Measurements from ENCODE around the gene KRTAP4-7. TPM values are rescaled to one million over a fixed set of nuclear protein-coding genes. Genes with fewer than 3 reads are reported as not detected.
"Not testable (repeated sequence)": the region's sequence is repeated elsewhere in the genome, so short reads cannot be mapped to it uniquely, and the experiment has no call there.

Gene KRTAP4-7
- not detected for total RNA-seq
- long read RNA-seq, donor 1 = 0 reads
- long read RNA-seq, donor 2 = 0 reads

DNA sequence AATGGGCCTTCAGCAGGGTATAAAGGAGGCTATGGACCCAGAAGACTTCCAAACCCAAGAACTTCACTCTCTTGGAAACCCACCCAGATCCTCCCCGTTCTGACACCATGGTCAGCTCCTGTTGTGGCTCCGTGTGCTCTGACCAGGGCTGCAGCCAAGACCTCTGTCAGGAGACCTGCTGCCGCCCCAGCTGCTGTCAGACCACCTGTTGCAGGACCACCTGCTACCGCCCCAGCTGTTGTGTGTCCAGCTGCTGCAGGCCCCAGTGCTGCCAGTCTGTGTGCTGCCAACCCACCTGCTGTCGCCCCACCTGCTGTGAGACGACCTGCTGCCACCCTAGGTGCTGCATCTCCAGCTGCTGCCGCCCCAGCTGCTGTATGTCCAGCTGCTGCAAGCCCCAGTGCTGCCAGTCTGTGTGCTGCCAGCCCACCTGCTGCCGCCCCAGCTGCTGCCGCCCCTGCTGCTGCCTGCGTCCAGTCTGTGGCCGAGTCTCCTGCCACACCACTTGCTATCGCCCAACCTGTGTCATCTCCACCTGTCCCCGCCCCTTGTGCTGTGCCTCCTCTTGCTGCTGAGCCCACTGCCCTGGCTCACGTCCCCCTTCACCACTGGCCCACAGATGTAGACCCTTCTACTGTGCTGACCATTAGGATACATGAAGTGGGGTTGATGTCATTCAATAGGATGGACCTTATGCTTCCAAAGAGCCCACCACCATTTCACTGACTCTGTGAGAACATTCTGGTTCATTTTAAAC lies at the start of gene KRTAP4-7:
Gene KRTAP4-7, plus strand, starts transcription at position 51 of the 757 bp plus-strand sequence. Its CDS starts 57 bp downstream, at position 108.
- DNase-seq; H3K9me3 ChIP-seq; H3K36me3 ChIP-seq (ENCODE audit: low read depth); intact Hi-C loops (cut with DNase I, micrococcal nuclease); H3K4me3 ChIP-seq; H3K4me1 ChIP-seq (ENCODE audit: low read depth); ATAC-seq: not testable (repeated sequence)

DNA sequence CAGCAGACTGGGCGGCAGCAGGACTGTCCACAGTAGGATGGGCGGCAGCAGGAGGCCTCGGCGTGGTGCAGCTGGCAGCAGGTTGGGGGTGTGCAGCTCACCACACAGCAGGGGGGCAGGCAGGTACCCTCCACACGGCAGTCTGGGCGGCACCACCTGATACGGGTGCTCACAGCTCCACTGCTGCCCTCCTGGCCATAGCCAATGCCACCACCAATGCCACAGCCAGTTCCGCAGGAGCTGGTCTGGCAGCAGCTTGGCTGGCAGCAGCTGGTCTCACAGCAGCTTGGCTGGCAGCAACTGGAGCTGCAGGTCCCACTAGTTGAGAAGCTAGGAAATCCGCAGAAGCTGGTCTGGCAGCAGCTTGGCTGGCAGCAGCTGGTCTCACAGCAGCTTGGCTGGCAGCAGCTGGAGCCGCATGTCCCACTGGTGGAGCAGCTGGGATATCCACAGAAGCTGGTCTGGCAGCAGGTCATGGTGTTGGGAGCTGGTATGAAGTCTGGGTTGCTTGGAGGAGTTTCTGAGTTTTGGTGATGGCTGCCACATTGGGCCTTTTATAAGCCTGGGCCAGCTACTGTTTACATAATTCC lies 49.5 kb upstream of the KRTAP4-7 start, which contains the start of gene KRTAP1-3:
Gene KRTAP1-3, minus strand, starts transcription at position 529 of the 590 bp plus-strand sequence. Its CDS starts 53 bp downstream, at position 476.
- intact Hi-C loops (cut with DNase I, micrococcal nuclease); H3K36me3 ChIP-seq (ENCODE audit: low read depth); H3K4me3 ChIP-seq; H3K4me1 ChIP-seq (ENCODE audit: low read depth); H3K9me3 ChIP-seq; ATAC-seq; DNase-seq: not testable (repeated sequence)

DNA sequence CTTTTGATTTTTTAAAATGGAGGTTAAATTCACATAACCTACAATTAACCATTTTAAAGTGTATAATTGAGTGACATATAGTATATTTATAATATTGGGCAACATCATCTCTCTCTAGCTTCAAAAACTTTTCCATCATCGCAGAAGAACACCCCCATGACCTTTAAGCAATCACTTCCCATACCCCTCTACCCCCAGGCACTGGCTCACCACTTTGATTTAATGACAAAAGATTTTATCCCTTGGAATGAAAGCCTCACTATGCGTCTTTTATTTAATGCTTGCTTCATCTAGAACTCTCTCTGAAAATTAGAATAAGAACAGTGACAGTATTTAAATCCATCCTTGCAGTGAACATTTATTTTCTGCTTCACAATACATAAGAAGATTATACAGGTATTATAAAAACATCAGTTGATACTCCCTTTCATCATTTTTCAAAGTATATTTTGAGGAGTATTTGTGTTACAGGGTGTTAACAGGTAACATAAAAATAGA lies 46.0 kb upstream of the KRTAP4-7 start:
- Histone ChIP-seq H3K9me3 (no peaks in the 10 kb centered on the region), H3K4me3 (no peak overlapping the region), H3K4me1 (ENCODE audit: low read depth) (no peaks in the 10 kb centered on the region), H3K36me3 (ENCODE audit: low read depth) (no peaks in the 10 kb centered on the region)
- DNase-seq = no peak
- ATAC-seq = no peak
- intact Hi-C loops (cut with DNase I, micrococcal nuclease) = no loop called here
- TF ChIP-seq, protein P1, sequence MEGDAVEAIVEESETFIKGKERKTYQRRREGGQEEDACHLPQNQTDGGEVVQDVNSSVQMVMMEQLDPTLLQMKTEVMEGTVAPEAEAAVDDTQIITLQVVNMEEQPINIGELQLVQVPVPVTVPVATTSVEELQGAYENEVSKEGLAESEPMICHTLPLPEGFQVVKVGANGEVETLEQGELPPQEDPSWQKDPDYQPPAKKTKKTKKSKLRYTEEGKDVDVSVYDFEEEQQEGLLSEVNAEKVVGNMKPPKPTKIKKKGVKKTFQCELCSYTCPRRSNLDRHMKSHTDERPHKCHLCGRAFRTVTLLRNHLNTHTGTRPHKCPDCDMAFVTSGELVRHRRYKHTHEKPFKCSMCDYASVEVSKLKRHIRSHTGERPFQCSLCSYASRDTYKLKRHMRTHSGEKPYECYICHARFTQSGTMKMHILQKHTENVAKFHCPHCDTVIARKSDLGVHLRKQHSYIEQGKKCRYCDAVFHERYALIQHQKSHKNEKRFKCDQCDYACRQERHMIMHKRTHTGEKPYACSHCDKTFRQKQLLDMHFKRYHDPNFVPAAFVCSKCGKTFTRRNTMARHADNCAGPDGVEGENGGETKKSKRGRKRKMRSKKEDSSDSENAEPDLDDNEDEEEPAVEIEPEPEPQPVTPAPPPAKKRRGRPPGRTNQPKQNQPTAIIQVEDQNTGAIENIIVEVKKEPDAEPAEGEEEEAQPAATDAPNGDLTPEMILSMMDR (IDR thresholded peaks at IDR 0.05) = no peak

DNA sequence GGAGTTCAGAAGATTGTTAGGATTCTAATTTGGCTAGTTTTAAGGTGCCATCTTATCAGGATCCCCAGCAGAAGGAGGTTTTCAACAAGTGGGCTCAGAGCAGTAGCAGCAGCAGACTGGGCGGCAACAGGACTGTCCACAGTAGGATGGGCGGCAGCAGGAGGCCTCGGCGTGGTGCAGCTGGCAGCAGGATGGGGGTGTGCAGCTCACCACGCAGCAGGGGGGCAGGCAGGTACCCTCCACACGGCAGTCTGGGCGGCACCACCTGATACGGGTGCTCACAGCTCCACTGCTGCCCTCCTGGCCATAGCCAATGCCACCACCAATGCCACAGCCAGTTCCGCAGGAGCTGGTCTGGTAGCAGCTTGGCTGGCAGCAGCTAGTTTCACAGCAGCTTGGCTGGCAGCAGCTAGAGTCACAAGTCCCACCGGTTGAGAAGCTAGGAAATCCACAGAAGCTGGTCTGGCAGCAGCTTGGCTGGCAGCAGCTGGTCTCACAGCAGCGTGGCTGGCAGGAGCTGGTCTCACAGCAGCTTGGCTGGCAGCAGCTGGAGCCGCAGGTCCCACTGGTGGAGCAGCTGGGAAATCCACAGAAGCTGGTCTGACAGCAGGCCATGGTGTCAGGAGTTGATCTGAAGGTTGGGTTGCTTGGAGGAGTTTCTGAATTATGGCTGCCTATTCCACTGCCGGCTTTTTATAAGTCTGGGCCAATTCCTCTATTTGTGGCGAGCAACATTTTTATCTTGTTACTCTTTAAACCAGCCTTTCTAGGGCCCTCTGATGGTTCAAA lies 43.0 kb upstream of the KRTAP4-7 start, which contains the start of gene KRTAP1-1:
Gene KRTAP1-1, minus strand, starts transcription at position 668 of the 789 bp plus-strand sequence. Its CDS starts 53 bp downstream, at position 615.
- H3K4me3 ChIP-seq; ATAC-seq; DNase-seq; H3K4me1 ChIP-seq (ENCODE audit: low read depth); H3K36me3 ChIP-seq (ENCODE audit: low read depth); H3K9me3 ChIP-seq; intact Hi-C loops (cut with DNase I, micrococcal nuclease): not testable (repeated sequence)

DNA sequence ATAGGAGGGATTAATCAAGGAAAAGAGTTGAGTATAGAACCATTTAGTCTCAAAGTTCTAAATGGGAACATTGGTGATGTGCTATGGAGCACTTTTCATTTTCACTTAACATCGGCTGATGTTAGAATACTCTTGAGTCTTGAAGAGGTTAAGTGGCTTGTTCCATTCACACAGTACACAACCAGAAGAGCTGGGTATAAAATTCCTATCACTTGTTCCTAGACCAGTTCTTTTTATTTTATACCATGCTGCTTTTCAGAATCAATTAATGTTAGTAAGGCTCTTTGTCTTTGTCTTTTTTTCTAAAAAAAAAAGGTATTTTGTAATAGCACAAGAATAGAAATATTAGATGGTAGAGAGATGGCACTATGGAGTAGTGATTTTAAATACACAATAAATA lies 41.0 kb upstream of the KRTAP4-7 start:
- TF ChIP-seq, protein P1 (IDR thresholded peaks at IDR 0.05) = no peak
- no peaks in the 10 kb centered on the region for H3K4me1 ChIP-seq (ENCODE audit: low read depth)
- intact Hi-C loops (cut with DNase I, micrococcal nuclease) = no loop called here
- no peaks in the 10 kb centered on the region for H3K9me3 ChIP-seq
- H3K36me3 ChIP-seq (ENCODE audit: low read depth) = no peaks in the 10 kb centered on the region
- H3K4me3 ChIP-seq = no peak overlapping the region
- ATAC-seq = no peak
- no peak for DNase-seq

DNA sequence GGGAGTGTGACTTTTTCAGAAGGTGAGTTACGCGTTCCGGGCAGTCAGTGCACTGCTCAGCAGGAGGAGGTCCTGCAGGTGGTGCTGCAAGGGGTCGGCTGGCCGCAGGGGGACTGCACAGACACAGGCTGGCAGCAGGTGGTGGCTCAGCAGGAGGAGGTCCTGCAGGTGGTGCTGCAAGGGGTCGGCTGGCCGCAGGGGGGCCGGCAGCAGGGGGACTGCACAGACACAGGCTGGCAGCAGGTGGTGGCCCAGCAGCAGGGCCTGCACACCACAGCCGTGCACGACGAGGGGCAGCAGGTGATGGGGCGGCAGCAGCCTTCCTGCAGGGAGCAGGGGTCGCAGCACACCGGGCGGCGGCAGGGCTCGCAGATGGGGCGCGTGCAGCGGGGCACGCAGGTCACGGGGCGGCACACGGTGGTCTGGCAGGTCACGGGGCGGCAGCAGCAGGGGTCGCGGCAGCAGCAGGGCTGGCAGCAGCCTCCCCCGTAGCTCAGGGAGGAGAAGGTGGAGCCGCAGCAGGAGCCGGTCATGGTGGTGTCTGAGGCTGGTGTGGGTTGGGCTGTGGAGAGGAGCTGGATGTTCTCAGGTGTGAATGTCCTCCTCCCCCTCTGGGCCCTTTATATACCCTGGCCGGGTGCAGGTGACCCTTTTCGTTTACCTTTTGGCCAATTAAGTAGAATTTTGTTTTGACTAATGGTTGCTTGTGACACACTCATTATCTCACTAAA lies 37.0 kb upstream of the KRTAP4-7 start, which contains the start of gene KRTAP2-1:
Gene KRTAP2-1, minus strand, starts transcription at position 582 of the 731 bp plus-strand sequence. Its CDS starts 49 bp downstream, at position 533.
- H3K4me3 ChIP-seq; intact Hi-C loops (cut with DNase I, micrococcal nuclease); DNase-seq; H3K4me1 ChIP-seq (ENCODE audit: low read depth); ATAC-seq; H3K36me3 ChIP-seq (ENCODE audit: low read depth); H3K9me3 ChIP-seq: not testable (repeated sequence)

DNA sequence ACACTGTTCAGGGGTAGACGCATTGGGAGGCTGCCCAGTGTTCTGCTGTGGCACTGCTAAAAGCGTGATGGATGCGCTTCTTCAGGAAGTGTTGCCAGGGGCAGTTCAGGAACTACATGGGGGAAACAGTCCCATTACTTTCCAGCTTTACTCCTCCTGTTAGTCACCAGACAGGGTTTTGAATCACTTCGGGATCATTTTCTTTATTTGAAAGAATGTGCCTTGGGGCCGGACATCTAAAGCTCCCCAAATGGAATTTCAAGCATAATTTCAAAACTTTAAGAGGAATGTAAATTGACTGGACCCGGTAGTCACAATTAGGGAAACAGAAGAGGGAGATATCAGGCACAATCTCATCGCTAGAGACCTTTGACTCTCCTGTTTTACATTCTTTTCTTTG lies 35.5 kb upstream of the KRTAP4-7 start:
- DNase-seq (no peak), ATAC-seq (no peak)
- no peak overlapping the region for H3K4me3 ChIP-seq
- H3K4me1 ChIP-seq (ENCODE audit: low read depth) = no peaks in the 10 kb centered on the region
- TF ChIP-seq, protein P1 (IDR thresholded peaks at IDR 0.05) = no peak
- intact Hi-C loops (cut with DNase I, micrococcal nuclease) = no loop called here
- no peaks in the 10 kb centered on the region for H3K36me3 ChIP-seq (ENCODE audit: low read depth)
- no peaks in the 10 kb centered on the region for H3K9me3 ChIP-seq
